ENCODE results near the gene FER.
"Not testable (repeated sequence)": the region's sequence is repeated elsewhere in the genome, so short reads cannot be mapped to it uniquely, and the experiment has no call there.

The FER gene

DNA sequence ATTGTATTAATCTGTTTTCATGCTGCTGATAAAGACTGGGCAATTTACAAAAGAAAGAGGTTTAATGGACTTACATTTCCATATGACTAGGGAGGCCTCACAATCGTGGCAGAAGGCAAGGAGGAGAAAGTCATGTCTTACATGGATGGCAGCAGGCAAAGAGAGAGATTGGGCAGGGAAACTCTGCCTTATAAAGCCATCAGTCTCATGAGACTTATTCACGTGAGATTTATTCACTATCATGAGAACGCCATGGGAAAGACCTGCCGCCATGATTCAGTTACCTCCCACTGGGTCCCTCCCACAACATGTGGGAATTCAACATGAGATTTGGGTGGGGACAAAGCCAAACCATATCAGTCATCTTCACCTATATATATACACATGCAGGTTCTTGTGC lies 103.4 kb downstream of the FER start:
- not testable (repeated sequence) for H3K4me3 Mint-ChIP-seq; H3K4me1 Mint-ChIP-seq; H3K27ac Mint-ChIP-seq; DNase-seq; H3K27me3 Mint-ChIP-seq; ATAC-seq (replicated peaks); H3K9me3 Mint-ChIP-seq
- peaks cover 9 to 16% of the 10 kb centered on the region in 2 donors for H3K36me3 Mint-ChIP-seq

DNA sequence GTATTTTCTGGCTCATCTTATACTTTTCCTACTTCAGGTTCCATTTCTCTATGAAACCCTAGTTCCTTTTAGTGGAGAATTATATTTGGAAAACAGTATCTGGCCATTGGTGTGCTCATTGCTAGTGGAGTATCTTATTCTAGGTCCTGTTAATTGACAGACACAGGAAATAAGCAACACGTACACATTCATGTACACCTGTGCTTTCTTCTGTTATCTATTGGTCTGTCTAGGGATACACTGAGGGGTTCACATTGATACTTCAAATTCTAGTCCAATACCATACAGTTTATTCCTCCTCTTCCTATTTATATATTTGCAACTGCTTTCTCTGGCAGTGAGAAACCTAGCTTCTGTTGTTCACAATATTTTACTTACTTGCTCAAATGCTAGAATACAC lies 110.2 kb downstream of the FER start:
- ATAC-seq (replicated peaks): no peak
- Mint-ChIP-seq H3K27ac (no peak overlapping the region), H3K36me3 (peaks cover 0 to 8% of the 10 kb centered on the region in 2 donors), H3K27me3 (no peaks in the 10 kb centered on the region), H3K4me3 (no peak overlapping the region), H3K4me1 (peaks cover 6 to 16% of the 10 kb centered on the region in 2 donors), H3K9me3 (peaks cover 3 to 4% of the 10 kb centered on the region in 2 donors)
- no peak for DNase-seq

DNA sequence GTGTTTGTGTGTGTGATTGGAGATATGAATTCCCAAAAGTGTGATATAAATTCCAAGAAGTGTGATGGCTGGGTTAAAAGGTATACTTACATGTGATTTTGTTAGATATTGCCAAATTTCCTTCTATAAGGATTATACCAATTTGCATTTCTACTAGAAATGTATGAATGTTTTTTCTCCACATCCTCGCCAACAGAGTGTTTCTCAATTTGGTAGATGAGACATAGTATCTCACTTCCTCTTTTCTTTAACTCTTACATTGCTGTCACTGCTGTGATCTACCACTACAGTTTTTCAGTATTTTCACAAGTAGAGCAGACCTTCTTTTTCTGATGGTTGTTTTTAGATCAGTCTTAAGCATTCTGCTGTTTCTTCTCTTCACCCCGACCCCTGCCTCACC lies 111.3 kb downstream of the FER start:
- Mint-ChIP-seq H3K4me1 (peaks cover 6 to 16% of the 10 kb centered on the region in 2 donors), H3K4me3 (peak overlapping the region in 1 of 2 donors; percentile 5), H3K36me3 (peaks cover 0 to 7% of the 10 kb centered on the region in 2 donors), H3K27ac (peak overlapping the region; percentile 38), H3K9me3 (peaks cover 3 to 4% of the 10 kb centered on the region in 2 donors), H3K27me3 (no peaks in the 10 kb centered on the region)
- DNase-seq (no peak), ATAC-seq (replicated peaks) (peak; percentile 94 to 97)

DNA sequence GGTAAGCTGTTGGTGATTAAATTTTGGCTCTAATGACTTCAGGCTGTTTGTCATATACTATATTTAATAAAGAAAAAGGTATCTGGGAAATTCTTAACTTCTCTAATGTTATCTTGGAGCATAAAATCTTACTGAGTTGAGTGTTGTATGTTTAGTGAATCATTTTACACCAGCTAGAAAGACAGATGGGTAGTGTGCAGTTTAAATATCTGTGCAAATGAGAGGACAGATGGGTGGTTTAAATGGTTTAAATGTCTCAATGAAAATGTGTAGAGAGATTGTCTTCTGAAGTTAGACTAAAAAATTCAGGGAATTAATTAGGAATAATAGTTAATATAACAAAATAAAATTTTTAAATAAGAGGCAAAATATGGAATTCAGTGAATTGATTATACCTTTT lies 114.5 kb downstream of the FER start:
- no peak for DNase-seq
- peaks cover 6 to 16% of the 10 kb centered on the region in 2 donors for H3K4me1 Mint-ChIP-seq
- H3K36me3 Mint-ChIP-seq: peaks cover 5 to 9% of the 10 kb centered on the region in 2 donors
- no peak for ATAC-seq (replicated peaks)
- no peak overlapping the region for H3K27ac Mint-ChIP-seq
- H3K9me3 Mint-ChIP-seq: peaks cover 0 to 3% of the 10 kb centered on the region in 2 donors
- no peaks in the 10 kb centered on the region for H3K27me3 Mint-ChIP-seq
- no peak overlapping the region for H3K4me3 Mint-ChIP-seq

GRCh38 chr5:108866097-108866496 lies 118.4 kb downstream of the FER start:
- DNase-seq; H3K9me3 Mint-ChIP-seq; H3K27me3 Mint-ChIP-seq; ATAC-seq (replicated peaks); H3K4me3 Mint-ChIP-seq; H3K4me1 Mint-ChIP-seq; H3K27ac Mint-ChIP-seq: not testable (repeated sequence)
- peaks cover 14% of the 10 kb centered on the region in 2 donors for H3K36me3 Mint-ChIP-seq

GRCh38 chr5:108867656-108868055 lies 120.0 kb downstream of the FER start:
- Mint-ChIP-seq H3K27me3 (no peaks in the 10 kb centered on the region), H3K4me1 (no peaks in the 10 kb centered on the region), H3K9me3 (peaks cover 0 to 5% of the 10 kb centered on the region in 2 donors), H3K27ac (no peak overlapping the region), H3K36me3 (peaks cover 14% of the 10 kb centered on the region in 2 donors), H3K4me3 (no peak overlapping the region)
- DNase-seq (no peak), ATAC-seq (replicated peaks) (no peak)

DNA sequence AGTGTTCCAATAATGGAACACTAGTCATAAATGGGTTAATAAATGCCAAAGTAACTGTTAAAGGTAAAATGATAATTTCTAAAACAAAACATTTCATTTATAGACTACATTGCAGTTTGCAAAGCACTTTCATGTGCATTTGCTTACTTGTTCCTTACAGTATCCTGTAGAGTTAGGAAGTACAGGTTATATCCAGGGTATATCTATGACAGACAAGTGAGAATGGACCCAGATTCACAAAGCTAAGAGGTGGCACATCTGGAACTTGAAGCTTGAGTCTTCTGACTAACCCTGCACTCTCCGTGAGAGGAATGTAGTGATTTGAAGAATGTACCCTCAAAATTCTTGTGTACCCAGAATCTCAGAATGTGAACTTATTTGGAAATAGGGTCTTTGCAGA lies 121.4 kb downstream of the FER start:
- no peak for DNase-seq
- Mint-ChIP-seq H3K27me3 (no peaks in the 10 kb centered on the region), H3K27ac (no peak overlapping the region), H3K36me3 (peaks cover 14% of the 10 kb centered on the region in 2 donors), H3K9me3 (peaks cover 0 to 5% of the 10 kb centered on the region in 2 donors), H3K4me3 (no peak overlapping the region), H3K4me1 (no peaks in the 10 kb centered on the region)
- ATAC-seq (replicated peaks): no peak

DNA sequence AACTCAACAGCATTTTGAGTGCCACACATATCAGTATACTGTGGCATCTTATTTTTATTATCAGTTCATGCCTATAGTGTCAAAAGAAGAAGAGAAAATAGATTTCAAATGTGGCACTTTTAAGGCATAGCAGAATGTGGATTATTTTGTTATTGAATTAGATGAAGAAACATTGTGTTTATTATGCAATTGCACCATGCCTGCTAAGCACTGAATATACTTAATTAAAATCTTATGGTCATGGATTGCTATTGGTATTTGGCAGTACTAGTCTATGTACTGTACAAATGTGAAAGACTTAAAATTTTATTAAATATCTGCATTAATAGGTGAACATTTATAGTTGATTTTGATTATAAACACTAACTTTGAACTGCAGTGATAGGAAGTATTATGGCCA lies 128.8 kb downstream of the FER start:
- Mint-ChIP-seq H3K9me3 (peaks cover 3 to 5% of the 10 kb centered on the region in 2 donors), H3K27ac (no peak overlapping the region), H3K36me3 (peaks cover 8 to 14% of the 10 kb centered on the region in 2 donors), H3K27me3 (no peaks in the 10 kb centered on the region), H3K4me3 (no peak overlapping the region), H3K4me1 (no peaks in the 10 kb centered on the region)
- DNase-seq (no peak), ATAC-seq (replicated peaks) (no peak)

DNA sequence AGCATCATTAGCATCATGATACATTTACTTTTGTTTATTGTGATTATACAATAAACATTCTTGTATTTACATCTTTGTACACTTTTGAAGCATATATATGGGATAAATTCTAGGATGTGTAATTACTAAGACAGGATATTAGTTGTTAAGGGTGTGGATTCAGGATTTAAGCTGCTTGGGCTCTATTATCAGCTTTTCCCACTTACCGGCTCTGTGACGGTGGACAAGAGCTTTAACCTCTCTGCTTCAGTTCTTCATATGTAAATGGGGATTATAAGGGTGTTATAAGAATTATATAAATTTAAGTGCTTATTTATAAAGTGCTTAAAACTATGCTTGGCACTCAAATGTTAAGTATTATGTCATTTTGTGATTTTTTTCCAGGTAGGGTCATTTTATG lies 131.1 kb downstream of the FER start:
- Mint-ChIP-seq H3K4me1 (no peaks in the 10 kb centered on the region), H3K36me3 (peaks cover 10 to 20% of the 10 kb centered on the region in 2 donors), H3K9me3 (peaks cover 3 to 5% of the 10 kb centered on the region in 2 donors), H3K27ac (no peak overlapping the region), H3K4me3 (no peak overlapping the region), H3K27me3 (no peaks in the 10 kb centered on the region)
- ATAC-seq (replicated peaks) (no peak), DNase-seq (no peak)

DNA sequence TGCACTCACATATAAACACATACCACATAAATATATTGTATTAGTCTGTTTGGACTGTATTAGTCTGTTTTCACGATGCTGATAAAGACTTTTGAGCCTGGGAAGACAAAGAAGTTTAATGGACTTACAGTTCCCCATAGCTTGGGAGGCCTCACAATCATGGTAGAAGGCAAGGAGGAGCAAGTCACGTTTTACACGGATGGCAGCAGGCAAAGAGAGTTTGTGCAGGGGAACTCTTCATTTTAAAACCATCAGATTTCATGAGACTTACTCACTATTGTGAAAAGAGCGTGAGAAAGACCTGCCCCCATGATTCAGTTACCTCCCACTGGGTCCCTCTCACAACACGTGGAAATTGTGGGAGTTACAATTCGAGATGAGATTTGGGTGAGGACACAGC lies 133.4 kb downstream of the FER start:
- H3K36me3 Mint-ChIP-seq: peaks cover 17 to 31% of the 10 kb centered on the region in 2 donors
- no peak overlapping the region for H3K4me3 Mint-ChIP-seq
- H3K27me3 Mint-ChIP-seq: no peaks in the 10 kb centered on the region
- no peak for DNase-seq
- no peaks in the 10 kb centered on the region for H3K4me1 Mint-ChIP-seq
- ATAC-seq (replicated peaks): no peak
- H3K27ac Mint-ChIP-seq: no peak overlapping the region
- H3K9me3 Mint-ChIP-seq: peaks cover 3 to 8% of the 10 kb centered on the region in 2 donors

DNA sequence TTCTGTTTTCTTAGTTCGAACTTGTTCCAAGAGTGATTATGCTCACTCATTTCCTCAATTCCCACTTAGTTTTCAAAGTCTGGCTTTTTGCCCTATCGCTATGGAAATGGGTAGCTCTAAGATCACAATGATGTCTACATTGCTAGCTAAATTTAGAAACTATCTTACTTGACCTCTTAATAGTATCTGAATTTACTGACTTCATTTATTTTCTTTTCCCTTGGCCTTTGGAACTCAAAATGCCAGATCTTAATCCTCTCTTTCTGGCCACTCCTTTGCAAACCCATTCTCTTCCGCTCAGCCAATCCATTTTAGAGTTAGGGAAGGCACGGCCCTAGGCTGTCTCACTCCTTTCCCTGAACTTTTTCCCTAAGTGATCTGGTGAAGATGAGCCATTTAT lies 137.0 kb downstream of the FER start:
- H3K9me3 Mint-ChIP-seq: peaks cover 3 to 6% of the 10 kb centered on the region in 2 donors
- H3K27me3 Mint-ChIP-seq: no peaks in the 10 kb centered on the region
- H3K4me1 Mint-ChIP-seq: no peaks in the 10 kb centered on the region
- peaks cover 15 to 27% of the 10 kb centered on the region in 2 donors for H3K36me3 Mint-ChIP-seq
- DNase-seq (no peak), ATAC-seq (replicated peaks) (no peak)
- H3K27ac Mint-ChIP-seq: no peak overlapping the region
- no peak overlapping the region for H3K4me3 Mint-ChIP-seq

- Mint-ChIP-seq H3K4me3 (no peak overlapping the region), H3K4me1 (peaks cover 8 to 12% of the 10 kb centered on the region in 2 donors), H3K27ac (no peak overlapping the region), H3K9me3 (peaks cover 2 to 5% of the 10 kb centered on the region in 2 donors), H3K27me3 (no peaks in the 10 kb centered on the region), H3K36me3 (peaks cover 19 to 24% of the 10 kb centered on the region in 2 donors)
- no peak for ATAC-seq (replicated peaks)
- no peak for DNase-seq
These were observed 150.6 kb downstream of the FER start for GRCh38 chr5:108898257-108898656.

- Mint-ChIP-seq H3K27ac (no peak overlapping the region), H3K9me3 (peaks cover 0 to 5% of the 10 kb centered on the region in 2 donors), H3K36me3 (peaks cover 16 to 20% of the 10 kb centered on the region in 2 donors), H3K4me1 (peaks cover 8 to 12% of the 10 kb centered on the region in 2 donors), H3K4me3 (no peak overlapping the region), H3K27me3 (no peaks in the 10 kb centered on the region)
- DNase-seq (no peak), ATAC-seq (replicated peaks) (no peak)
These were observed 151.0 kb downstream of the FER start for GRCh38 chr5:108898707-108899106.

- not testable (repeated sequence) for H3K27me3 Mint-ChIP-seq; H3K4me3 Mint-ChIP-seq; DNase-seq; ATAC-seq (replicated peaks); H3K27ac Mint-ChIP-seq; H3K9me3 Mint-ChIP-seq
- peaks cover 12 to 15% of the 10 kb centered on the region in 2 donors for H3K36me3 Mint-ChIP-seq
- peaks cover 8 to 12% of the 10 kb centered on the region in 2 donors for H3K4me1 Mint-ChIP-seq
These were observed 151.5 kb downstream of the FER start for GRCh38 chr5:108899244-108899643.

DNA sequence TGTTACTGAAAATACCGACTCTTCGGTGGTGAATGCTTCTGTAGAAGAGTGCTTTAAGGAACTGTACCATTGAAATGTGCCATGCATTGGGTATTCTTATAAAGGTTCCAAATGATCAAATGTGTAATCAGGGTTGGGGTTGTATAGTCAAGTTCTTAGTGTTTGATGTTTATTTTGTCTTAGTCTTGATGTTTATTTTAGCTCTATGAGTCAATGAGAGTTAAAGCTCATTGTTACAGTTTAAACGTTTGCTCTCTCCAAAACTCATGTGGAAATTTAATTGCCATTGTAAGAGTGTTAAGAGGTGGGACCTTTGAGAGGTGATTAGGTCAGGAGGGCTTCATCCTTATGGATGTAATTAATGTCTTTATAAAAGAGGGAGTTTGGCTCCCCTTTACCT lies 153.0 kb downstream of the FER start:
- H3K4me3 Mint-ChIP-seq: no peak overlapping the region
- no peaks in the 10 kb centered on the region for H3K9me3 Mint-ChIP-seq
- no peak for DNase-seq

GRCh38 chr5:108905805-108906204 lies 158.1 kb downstream of the FER start:
- no peak overlapping the region for H3K4me3 Mint-ChIP-seq
- peaks cover 8 to 17% of the 10 kb centered on the region in 2 donors for H3K36me3 Mint-ChIP-seq
- DNase-seq (no peak), ATAC-seq (replicated peaks) (no peak)
- peaks cover 3 to 4% of the 10 kb centered on the region in 2 donors for H3K9me3 Mint-ChIP-seq
- no peak overlapping the region for H3K27ac Mint-ChIP-seq
- no peaks in the 10 kb centered on the region for H3K27me3 Mint-ChIP-seq
- H3K4me1 Mint-ChIP-seq: peaks cover 0 to 5% of the 10 kb centered on the region in 2 donors

More for the DNA sequence above, 153.0 kb downstream of the FER start:
- ATAC-seq (replicated peaks): no peak
- no peaks in the 10 kb centered on the region for H3K27me3 Mint-ChIP-seq
- H3K4me1 Mint-ChIP-seq: peaks cover 6 to 12% of the 10 kb centered on the region in 2 donors
- no peak overlapping the region for H3K27ac Mint-ChIP-seq
- peaks cover 6 to 7% of the 10 kb centered on the region in 2 donors for H3K36me3 Mint-ChIP-seq
